ENCODE measurements around the gene DUSP16. TPM values are rescaled to one million over a fixed set of nuclear protein-coding genes. Genes with fewer than 3 reads are reported as not detected.
A peak's percentile ranks its signal among the peaks of the same experiment; 100 is the strongest.

The DUSP16 gene
- total and polyA plus RNA-seq, 7 experiments from 2014 or later, result 4.4 to 42.8 (median 29.2) TPM

- Histone ChIP-seq H3K36me3 (ENCODE audit: control insufficient read depth in 2 of 3, insufficient read depth in 3 of 3, low read length in 3 of 3) (no peaks in the 10 kb centered on the region), H3K27me3 (ENCODE audit: control insufficient read depth in 2 of 2, insufficient read depth in 2 of 2, low read length in 2 of 2) (no peaks in the 10 kb centered on the region), H3K27ac (ENCODE audit: low read depth, low read length) (no peak overlapping the region), H3K9me3 (ENCODE audit: control insufficient read depth in 2 of 3, low read length in 3 of 3) (no peaks in the 10 kb centered on the region), H3K4me3 (ENCODE audit: low read length) (no peak overlapping the region), H3K4me1 (ENCODE audit: control insufficient read depth in 2 of 2, insufficient read depth in 2 of 2, low read length in 2 of 2) (peaks cover 0 to 4% of the 10 kb centered on the region in 2 donors)
- peaks cover 0 to 9% (median 0%) of the 10 kb centered on the region in 11 donors for H3K9me3 Mint-ChIP-seq
- ChIA-PET POLR2A (interaction anchor here (0.5 to 1.4 kb wide), 2 partner anchors 9 to 27 kb away, joined by 3 read pairs; no protein-coding TSS in a partner anchor), CTCF (no interaction called here)
- intact Hi-C loops (cut with micrococcal nuclease), result no loop called here
- DNase-seq (no peak), ATAC-seq (no peak)
- H3K27ac Mint-ChIP-seq, result no peak overlapping the region
- H3K4me3 Mint-ChIP-seq, result no peak overlapping the region
- peaks cover 0 to 10% (median 5%) of the 10 kb centered on the region in 5 donors for H3K27me3 Mint-ChIP-seq
- H3K4me1 Mint-ChIP-seq, result peaks cover 0 to 16% (median 10%) of the 10 kb centered on the region in 7 donors
- peaks cover 0 to 4% (median 0%) of the 10 kb centered on the region in 5 donors for H3K36me3 Mint-ChIP-seq
These were observed 24.4 kb upstream of the DUSP16 start for GRCh38 chr12:12586879-12587675.

GRCh38 chr12:12585115-12585863 lies 22.6 kb upstream of the DUSP16 start:
- no peak for DNase-seq
- Histone ChIP-seq H3K27ac (ENCODE audit: low read depth, low read length) (no peak overlapping the region), H3K27me3 (ENCODE audit: control insufficient read depth in 2 of 2, insufficient read depth in 2 of 2, low read length in 2 of 2) (no peaks in the 10 kb centered on the region), H3K9me3 (ENCODE audit: control insufficient read depth in 2 of 3, low read length in 3 of 3) (no peaks in the 10 kb centered on the region), H3K4me3 (ENCODE audit: low read length) (no peak overlapping the region), H3K4me1 (ENCODE audit: control insufficient read depth in 2 of 2, insufficient read depth in 2 of 2, low read length in 2 of 2) (peaks cover 0 to 6% of the 10 kb centered on the region in 2 donors), H3K36me3 (ENCODE audit: control insufficient read depth in 2 of 3, insufficient read depth in 3 of 3, low read length in 3 of 3) (no peaks in the 10 kb centered on the region)
- peaks cover 0 to 10% (median 5%) of the 10 kb centered on the region in 5 donors for H3K27me3 Mint-ChIP-seq
- CTCF ChIA-PET, result no interaction called here
- no peak overlapping the region for H3K27ac Mint-ChIP-seq
- ATAC-seq, result no peak
- POLR2A ChIA-PET, result interaction anchor here (0.7 kb wide), 1 partner anchor 9 kb away, joined by 3 read pairs; no protein-coding TSS in a partner anchor
- H3K9me3 Mint-ChIP-seq, result peaks cover 0 to 7% (median 0%) of the 10 kb centered on the region in 11 donors
- H3K4me1 Mint-ChIP-seq, result peaks cover 0 to 22% (median 11%) of the 10 kb centered on the region in 7 donors
- intact Hi-C loops (cut with micrococcal nuclease), result no loop called here
- no peak overlapping the region for H3K4me3 Mint-ChIP-seq
- peaks cover 0 to 4% (median 0%) of the 10 kb centered on the region in 5 donors for H3K36me3 Mint-ChIP-seq

DNA sequence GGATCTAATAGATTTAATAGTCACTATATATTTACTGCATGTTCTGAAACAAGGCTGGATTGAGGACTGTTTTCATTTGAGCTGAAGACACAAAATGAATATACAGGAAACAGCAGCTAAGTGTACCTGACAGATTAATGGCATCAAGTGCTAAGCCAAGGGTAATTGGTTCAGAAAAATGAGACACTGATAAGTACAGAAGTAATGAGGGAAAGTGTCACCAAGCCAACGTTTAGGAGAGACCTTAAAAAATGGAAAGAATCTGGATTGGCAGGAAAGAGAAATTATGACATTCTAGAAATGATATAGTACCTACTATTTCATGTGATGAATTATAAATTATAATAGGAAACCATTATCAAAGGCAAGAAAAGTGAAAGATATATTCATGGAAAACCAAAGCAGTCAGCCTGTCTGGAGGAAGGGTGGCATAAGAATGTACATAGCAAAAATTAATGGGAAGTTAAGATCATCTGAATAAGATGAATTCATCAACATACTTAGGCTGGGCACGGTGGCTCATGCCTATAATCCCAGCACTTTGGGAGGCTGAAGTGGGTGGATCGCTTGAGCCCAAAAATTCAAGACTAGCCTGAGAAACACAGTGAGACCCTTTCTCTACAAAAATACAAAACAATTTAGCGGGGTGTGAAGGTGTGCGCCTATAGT lies 21.0 kb upstream of the DUSP16 start:
- peaks cover 0 to 6% of the 10 kb centered on the region in 2 donors for H3K4me1 ChIP-seq (ENCODE audit: control insufficient read depth in 2 of 2, insufficient read depth in 2 of 2, low read length in 2 of 2)
- no peak overlapping the region for H3K27ac ChIP-seq (ENCODE audit: low read depth, low read length)
- no peaks in the 10 kb centered on the region for H3K36me3 ChIP-seq (ENCODE audit: control insufficient read depth in 2 of 3, insufficient read depth in 3 of 3, low read length in 3 of 3)
- Mint-ChIP-seq H3K36me3 (no peaks in the 10 kb centered on the region), H3K9me3 (no peaks in the 10 kb centered on the region), H3K27ac (peak overlapping the region in 1 of 9 donors; percentile 67), H3K27me3 (peaks cover 0 to 4% (median 0%) of the 10 kb centered on the region in 5 donors), H3K4me3 (no peak overlapping the region), H3K4me1 (peaks cover 0 to 24% (median 10%) of the 10 kb centered on the region in 7 donors)
- ChIA-PET POLR2A (no interaction called here), CTCF (interaction anchor here (0.5 kb wide), 1 partner anchor 69 kb away, joined by 3 read pairs; no protein-coding TSS in a partner anchor)
- DNase-seq (no peak), ATAC-seq (no peak)
- no peaks in the 10 kb centered on the region for H3K27me3 ChIP-seq (ENCODE audit: control insufficient read depth in 2 of 2, insufficient read depth in 2 of 2, low read length in 2 of 2)
- intact Hi-C loops (cut with micrococcal nuclease), result loop anchor here in 1 of 2 donors (5.0 kb wide), 1 partner anchor 39 kb away; no protein-coding TSS in a partner anchor
- no peak overlapping the region for H3K4me3 ChIP-seq (ENCODE audit: low read length)
- no peaks in the 10 kb centered on the region for H3K9me3 ChIP-seq (ENCODE audit: control insufficient read depth in 2 of 3, low read length in 3 of 3)

- Histone ChIP-seq H3K27ac (ENCODE audit: low read depth, low read length) (no peak overlapping the region), H3K27me3 (ENCODE audit: control insufficient read depth in 2 of 2, insufficient read depth in 2 of 2, low read length in 2 of 2) (no peaks in the 10 kb centered on the region), H3K36me3 (ENCODE audit: control insufficient read depth in 2 of 3, insufficient read depth in 3 of 3, low read length in 3 of 3) (no peaks in the 10 kb centered on the region), H3K4me1 (ENCODE audit: control insufficient read depth in 2 of 2, insufficient read depth in 2 of 2, low read length in 2 of 2) (peaks cover 0 to 6% of the 10 kb centered on the region in 2 donors), H3K9me3 (ENCODE audit: control insufficient read depth in 2 of 3, low read length in 3 of 3) (no peaks in the 10 kb centered on the region), H3K4me3 (ENCODE audit: low read length) (no peak overlapping the region)
- peak overlapping the region in 1 of 9 donors; percentile 67 for H3K27ac Mint-ChIP-seq
- H3K36me3 Mint-ChIP-seq, result no peaks in the 10 kb centered on the region
- H3K4me3 Mint-ChIP-seq, result peak overlapping the region in 1 of 10 donors; percentile 43
- ChIA-PET POLR2A (no interaction called here), CTCF (interaction anchor here (0.5 kb wide), 1 partner anchor 68 kb away, joined by 3 read pairs; no protein-coding TSS in a partner anchor)
- ATAC-seq (peak; percentile 31), DNase-seq (peak in 1 of 9 donors; percentile 61)
- peaks cover 0 to 24% (median 10%) of the 10 kb centered on the region in 7 donors for H3K4me1 Mint-ChIP-seq
- peaks cover 0 to 4% (median 0%) of the 10 kb centered on the region in 5 donors for H3K27me3 Mint-ChIP-seq
- no peaks in the 10 kb centered on the region for H3K9me3 Mint-ChIP-seq
- intact Hi-C loops (cut with micrococcal nuclease), result loop anchor here in 1 of 2 donors (5.0 kb wide), 1 partner anchor 39 kb away; no protein-coding TSS in a partner anchor
These were observed 20.2 kb upstream of the DUSP16 start for GRCh38 chr12:12582895-12583303.

GRCh38 chr12:12582193-12582881 lies 19.7 kb upstream of the DUSP16 start:
- no peak overlapping the region for H3K4me3 ChIP-seq (ENCODE audit: low read length)
- no peak for ATAC-seq
- intact Hi-C loops (cut with micrococcal nuclease), result loop anchor here in 1 of 2 donors (5.0 kb wide), 1 partner anchor 40 kb away; no protein-coding TSS in a partner anchor
- CTCF ChIA-PET, result interaction anchor here (0.6 to 1.0 kb wide), 2 partner anchors 9 to 40 kb away, joined by 3 read pairs; no protein-coding TSS in a partner anchor
- Mint-ChIP-seq H3K27me3 (peaks cover 0 to 4% (median 0%) of the 10 kb centered on the region in 5 donors), H3K4me3 (peak overlapping the region in 1 of 10 donors; percentile 43), H3K4me1 (peaks cover 0 to 24% (median 10%) of the 10 kb centered on the region in 7 donors), H3K27ac (peak overlapping the region in 1 of 9 donors; percentile 67), H3K9me3 (no peaks in the 10 kb centered on the region), H3K36me3 (no peaks in the 10 kb centered on the region)
- H3K27me3 ChIP-seq (ENCODE audit: control insufficient read depth in 2 of 2, insufficient read depth in 2 of 2, low read length in 2 of 2), result no peaks in the 10 kb centered on the region
- no peak overlapping the region for H3K27ac ChIP-seq (ENCODE audit: low read depth, low read length)
- H3K9me3 ChIP-seq (ENCODE audit: control insufficient read depth in 2 of 3, low read length in 3 of 3), result no peaks in the 10 kb centered on the region
- no peaks in the 10 kb centered on the region for H3K36me3 ChIP-seq (ENCODE audit: control insufficient read depth in 2 of 3, insufficient read depth in 3 of 3, low read length in 3 of 3)
- DNase-seq, result no peak
- peaks cover 0 to 6% of the 10 kb centered on the region in 2 donors for H3K4me1 ChIP-seq (ENCODE audit: control insufficient read depth in 2 of 2, insufficient read depth in 2 of 2, low read length in 2 of 2)
- POLR2A ChIA-PET, result no interaction called here

All from naive thymus-derived CD4-positive, alpha-beta T cell (primary cell).